NCI-H2107 (cell line): Measurements from ENCODE around the gene GNAQ.

ENCODE experiments used
- DNase-seq: peaks from one replicate; lab custom pipeline; 2025; lab: John Stamatoyannopoulos, UW

The GNAQ gene

GRCh38 chr9:77843076-77843870, 188.3 kb downstream of the GNAQ start:
- DNase-seq, result no peak

GRCh38 chr9:77841739-77842386, 189.7 kb downstream of the GNAQ start:
- no peak for DNase-seq

- no peak for DNase-seq
Measured at GRCh38 chr9:77839459-77840140, 192.0 kb downstream of the GNAQ start.

DNA sequence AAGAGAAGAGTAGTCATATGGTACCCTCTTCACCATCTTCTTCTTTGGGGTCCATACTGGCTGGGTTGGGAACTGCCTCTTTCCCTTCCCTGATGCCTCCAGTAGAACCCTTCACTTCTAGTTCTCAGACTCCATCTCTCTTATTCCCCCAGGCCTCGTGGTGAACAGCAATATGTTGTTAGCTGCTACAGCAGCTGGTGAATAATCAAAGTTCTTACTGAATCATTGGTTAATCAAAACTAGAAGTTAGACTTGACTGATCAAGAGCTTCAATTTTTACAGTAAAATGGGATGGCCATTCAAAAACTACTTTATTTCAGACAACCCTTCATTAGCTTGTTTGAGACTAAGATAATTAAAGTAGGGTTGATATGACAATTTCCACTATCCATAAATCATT, 192.6 kb downstream of the GNAQ start:
- no peak for DNase-seq

GRCh38 chr9:77834898-77835488, 196.6 kb downstream of the GNAQ start:
- no peak for DNase-seq

- no peak for DNase-seq
Measured at GRCh38 chr9:77833561-77834429, 197.8 kb downstream of the GNAQ start.

DNA sequence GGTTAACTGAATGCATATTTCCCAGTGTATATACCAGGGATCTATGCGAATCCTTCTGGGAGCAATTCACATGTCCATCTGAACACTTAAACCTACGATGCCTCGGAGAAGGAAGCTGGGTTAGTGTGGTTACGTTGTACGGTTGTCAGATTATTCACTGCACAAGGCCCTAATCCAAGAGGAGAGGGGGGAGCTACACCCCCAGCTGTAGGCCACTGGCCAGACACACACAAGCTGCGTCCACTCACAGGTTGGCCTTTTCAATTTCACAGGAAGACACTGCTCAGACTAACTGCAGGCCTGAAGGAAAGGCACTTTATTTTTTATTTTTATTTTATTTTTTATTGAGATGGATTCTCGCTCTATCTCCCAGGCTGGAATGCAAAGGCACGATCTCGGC, 199.0 kb downstream of the GNAQ start:
- DNase-seq, result no peak

GRCh38 chr9:77831781-77832180, 199.8 kb downstream of the GNAQ start:
- no peak for DNase-seq

GRCh38 chr9:77830618-77831285, 200.9 kb downstream of the GNAQ start:
- no peak for DNase-seq

- DNase-seq, result no peak
Measured at GRCh38 chr9:77829420-77829819, 202.2 kb downstream of the GNAQ start.

DNA sequence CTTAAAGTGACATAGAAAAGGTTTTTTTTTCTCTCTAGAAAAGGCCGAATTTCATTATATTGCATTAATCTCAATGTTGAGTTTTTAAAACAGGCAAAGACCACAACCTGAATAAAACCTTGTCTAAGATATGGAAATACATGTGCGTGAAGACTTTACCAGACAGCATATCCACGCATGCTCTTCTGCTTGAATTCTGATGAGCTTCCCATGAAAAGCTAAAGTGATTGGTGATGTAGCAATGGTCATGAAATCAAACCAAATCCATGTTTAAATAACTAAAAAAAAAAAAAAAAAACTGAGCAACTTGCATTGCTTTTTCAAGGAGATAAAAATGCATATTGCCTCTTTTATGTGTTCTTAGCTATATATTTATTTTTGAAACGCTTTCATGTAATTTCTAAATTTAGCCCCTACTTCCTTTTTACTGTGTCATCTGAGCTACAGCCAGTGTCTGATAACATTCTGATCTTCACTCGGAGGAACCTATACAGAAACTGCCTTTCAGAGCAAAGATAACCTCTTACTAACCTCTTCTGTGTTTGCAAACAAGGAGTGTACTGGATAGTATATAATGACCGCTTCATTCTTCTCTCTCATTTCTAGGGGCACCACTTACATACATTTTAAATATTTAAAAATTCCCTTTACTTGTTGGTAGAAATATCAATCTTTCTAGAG, 204.4 kb downstream of the GNAQ start:
- no peak for DNase-seq

DNA sequence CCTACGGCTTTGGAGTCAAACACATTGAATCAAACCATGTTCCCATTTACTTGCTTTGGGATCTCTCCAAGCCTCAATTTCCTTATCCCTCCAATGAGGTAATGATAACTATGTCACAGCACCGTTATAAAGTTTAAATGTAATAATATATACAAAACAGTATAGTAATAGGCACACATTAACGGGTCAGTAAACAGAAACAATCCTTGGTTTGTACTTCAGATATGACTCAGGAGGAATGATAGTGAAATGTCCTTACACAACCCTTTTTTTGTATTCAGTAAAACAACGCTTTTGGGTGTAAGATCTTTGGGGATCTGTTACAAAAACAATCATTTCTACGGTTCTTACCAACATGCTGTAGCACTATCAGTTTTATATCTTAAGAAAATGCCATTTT, 205.0 kb downstream of the GNAQ start:
- DNase-seq, result no peak

DNA sequence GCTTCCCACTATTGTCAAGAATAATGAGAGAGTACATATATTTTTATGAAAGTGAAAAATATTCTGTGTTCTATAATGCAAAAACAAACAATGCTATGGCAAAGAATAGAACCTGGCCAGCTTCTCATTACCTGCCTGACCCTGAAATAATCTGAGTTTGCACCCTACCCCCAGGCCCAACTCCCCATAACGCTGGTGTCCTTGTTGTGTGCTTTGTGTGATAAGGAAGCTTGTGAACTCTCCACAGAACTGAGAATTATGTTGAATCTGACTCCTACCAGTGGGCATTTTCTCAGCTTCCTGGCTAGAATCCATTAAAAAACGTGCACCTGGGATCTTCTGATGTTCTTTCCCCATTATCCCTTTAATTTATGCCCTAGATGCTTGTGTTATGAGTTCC, 205.5 kb downstream of the GNAQ start:
- no peak for DNase-seq

DNA sequence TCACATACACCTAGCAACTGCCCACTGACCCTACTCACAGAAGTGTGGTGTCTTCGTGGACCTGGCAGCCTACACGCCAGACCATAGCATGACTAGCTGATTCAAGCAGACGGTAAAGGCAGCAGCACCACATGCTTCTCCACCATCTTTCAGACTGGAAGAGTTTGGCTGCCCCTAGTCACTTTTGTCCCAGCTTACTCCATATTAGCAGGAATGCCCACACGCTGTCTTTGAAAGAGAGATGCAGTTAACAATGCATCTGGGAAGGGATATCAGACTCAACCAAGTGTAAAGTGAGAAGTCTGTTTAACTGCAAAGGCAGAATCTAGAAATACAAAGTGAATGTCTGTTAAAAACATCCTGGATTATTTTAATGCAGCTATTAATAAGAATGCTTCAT, 206.2 kb downstream of the GNAQ start:
- DNase-seq, result no peak

- DNase-seq, result no peak
Measured at GRCh38 chr9:77820293-77820954, 211.2 kb downstream of the GNAQ start.

- DNase-seq, result no peak
Measured at GRCh38 chr9:77819657-77820056, 212.0 kb downstream of the GNAQ start.

DNA sequence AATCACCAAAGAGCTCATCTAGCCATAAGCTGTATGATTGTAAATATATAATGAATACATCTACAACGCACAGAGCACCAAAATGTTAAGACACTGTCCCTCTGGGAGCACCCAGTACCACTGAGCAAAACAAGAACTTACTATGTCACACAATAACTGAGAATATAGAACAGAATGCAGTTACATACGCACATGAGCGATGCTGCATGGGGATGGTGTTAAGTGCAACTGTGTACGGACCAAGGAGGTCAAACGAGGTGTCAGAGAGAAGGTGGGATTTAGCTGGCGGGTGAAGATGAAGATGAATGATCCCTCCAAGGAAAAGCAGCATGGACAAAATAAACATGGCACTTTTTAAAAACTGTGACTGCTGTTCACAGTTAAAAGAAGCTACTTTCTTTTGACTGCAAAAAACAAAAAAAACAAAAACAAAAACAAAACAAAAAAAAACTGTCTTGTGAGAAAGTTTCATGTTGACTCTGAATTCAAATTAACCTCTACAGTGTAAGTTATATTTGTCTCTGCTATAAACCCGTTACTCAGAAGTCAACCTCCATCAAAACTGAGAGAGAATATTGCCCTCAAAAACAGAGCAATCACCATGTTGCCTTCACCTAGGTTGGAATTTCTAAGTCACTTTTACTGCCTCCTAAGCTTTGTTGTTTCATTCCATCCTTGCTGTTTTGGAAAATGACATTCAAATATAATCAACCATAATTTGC, 213.9 kb downstream of the GNAQ start:
- no peak for DNase-seq

GRCh38 chr9:77816641-77817341, 214.8 kb downstream of the GNAQ start:
- DNase-seq, result no peak

GRCh38 chr9:77815260-77815659, 216.4 kb downstream of the GNAQ start:
- DNase-seq, result no peak
